CD4-positive, CD25-positive, alpha-beta regulatory T cell (primary cell): ENCODE results near the gene BARHL1. TPM values are rescaled to one million over a fixed set of nuclear protein-coding genes. Genes with fewer than 3 reads are reported as not detected.

Experiments used
- ATAC-seq, 2 donors: fragments of 150-1000 bp; cut with Tn5 transposase; one replicate each; pipeline ENCODE4 v1.10.0; 2021; ENCODE audit warnings: low read depth in 2 of 2, moderate number of reproducible peaks in 2 of 2, moderate library complexity in 1 of 2
- DNase-seq, 3 donors: peaks; one replicate each; pipeline versions ENCODE4 v3.0.0 to v3.0.0-alpha.2; 2012 to 2022; ENCODE audit warnings: mixed read lengths in 1 of 3
- H3K27ac ChIP-seq: one replicate; pipeline ENCODE4 v1.7.0; 2013; ENCODE audit warnings: mild to moderate bottlenecking, low read length; ENCODE audit not compliant: insufficient read depth, poor library complexity, severe bottlenecking
- H3K27me3 ChIP-seq: one replicate; pipeline ENCODE4 v1.7.0; 2013; ENCODE audit warnings: low read length; ENCODE audit not compliant: control insufficient read depth, insufficient read depth
- H3K36me3 ChIP-seq: one replicate; pipeline ENCODE4 v1.7.0; 2013; ENCODE audit warnings: mild to moderate bottlenecking, low read length, moderate library complexity; ENCODE audit not compliant: control insufficient read depth, insufficient read depth
- H3K4me1 ChIP-seq: 2 replicates; pipeline ENCODE4 v1.7.0; 2013; ENCODE audit warnings: mild to moderate bottlenecking, low read length; ENCODE audit not compliant: insufficient read depth, control insufficient read depth, poor library complexity, severe bottlenecking
- H3K4me3 ChIP-seq: one replicate; pipeline ENCODE4 v1.7.0; 2013; ENCODE audit warnings: low read depth, mild to moderate bottlenecking, low read length, moderate library complexity
- H3K9me3 ChIP-seq, 2 experiments: 1 replicate in 1 of 2; 2 replicates in 1 of 2; pipeline ENCODE4 v1.7.0; 2013; ENCODE audit warnings: low read length in 2 of 2, mild to moderate bottlenecking in 1 of 2, moderate library complexity in 1 of 2; ENCODE audit not compliant: control insufficient read depth in 2 of 2
- H3K27ac Mint-ChIP-seq, 3 donors: one replicate each; pipeline ENCODE4 v1.8.0; 2020 to 2022; ENCODE audit warnings: mild to moderate bottlenecking in 3 of 3, mixed read lengths in 3 of 3, moderate library complexity in 2 of 3
- H3K27me3 Mint-ChIP-seq: one replicate; pipeline ENCODE4 v1.8.0; 2022; ENCODE audit warnings: mild to moderate bottlenecking, mixed read lengths
- H3K36me3 Mint-ChIP-seq: one replicate; pipeline ENCODE4 v1.8.0; 2020; ENCODE audit warnings: mixed read lengths
- H3K4me1 Mint-ChIP-seq, 4 donors: one replicate each; pipeline ENCODE4 v1.8.0; 2020 to 2022; ENCODE audit warnings: mixed read lengths in 4 of 4, mild to moderate bottlenecking in 1 of 4
- H3K4me3 Mint-ChIP-seq, 4 donors: one replicate each; pipeline ENCODE4 v1.8.0; 2020 to 2022; ENCODE audit warnings: mild to moderate bottlenecking in 4 of 4, mixed read lengths in 4 of 4, moderate library complexity in 3 of 4
- H3K9me3 Mint-ChIP-seq, 7 donors: one replicate each; pipeline ENCODE4 v1.8.0; 2020 to 2022; ENCODE audit warnings: mixed read lengths in 7 of 7, mild to moderate bottlenecking in 3 of 7, moderate library complexity in 2 of 7
- polyA plus RNA-seq, 4 donors: library from polyadenylated mRNA; unstranded; fragments of 300-500 nt; fragmentation: Illumina TruSeq; gene quantifications; one replicate each; pipeline ENCODE4 v1.2.3, GENCODE V29; 2021
- total RNA-seq: library from RNA; stranded (reverse); gene quantifications from one replicate; pipeline ENCODE4 v1.2.3, GENCODE V29; 2022

BARHL1 gene
- total and polyA plus RNA-seq, 5 donors from 2014 or later: not detected

- no peaks in the 10 kb centered on the region for H3K27me3 Mint-ChIP-seq
- H3K36me3 Mint-ChIP-seq: peaks cover 60% of the 10 kb centered on the region
- H3K4me3 Mint-ChIP-seq: no peak overlapping the region
- H3K4me1 ChIP-seq: no peaks in the 10 kb centered on the region
- no peaks in the 10 kb centered on the region for H3K9me3 Mint-ChIP-seq
- H3K36me3 ChIP-seq: peaks cover 48% of the 10 kb centered on the region
- no peak overlapping the region for H3K27ac ChIP-seq
- DNase-seq (no peak), ATAC-seq (no peak)
- peak overlapping the region in 1 of 3 donors; percentile 58 for H3K27ac Mint-ChIP-seq
- H3K4me1 Mint-ChIP-seq: no peaks in the 10 kb centered on the region
- no peaks in the 10 kb centered on the region for H3K9me3 ChIP-seq
- no peaks in the 10 kb centered on the region for H3K27me3 ChIP-seq
- no peak overlapping the region for H3K4me3 ChIP-seq
Measured at GRCh38 chr9:132626285-132626684, 43.9 kb downstream of the BARHL1 start.

GRCh38 chr9:132627106-132627505 lies 44.7 kb downstream of the BARHL1 start:
- Histone ChIP-seq H3K9me3 (no peaks in the 10 kb centered on the region), H3K4me3 (no peak overlapping the region), H3K36me3 (peaks cover 50% of the 10 kb centered on the region), H3K27ac (no peak overlapping the region), H3K4me1 (no peaks in the 10 kb centered on the region), H3K27me3 (no peaks in the 10 kb centered on the region)
- Mint-ChIP-seq H3K4me1 (no peaks in the 10 kb centered on the region), H3K27me3 (no peaks in the 10 kb centered on the region), H3K4me3 (no peak overlapping the region), H3K36me3 (peaks cover 65% of the 10 kb centered on the region), H3K9me3 (no peaks in the 10 kb centered on the region), H3K27ac (no peak overlapping the region)
- DNase-seq (no peak), ATAC-seq (no peak)

GRCh38 chr9:132627594-132627993 lies 45.2 kb downstream of the BARHL1 start:
- DNase-seq: no peak
- Mint-ChIP-seq H3K27ac (no peak overlapping the region), H3K4me1 (no peaks in the 10 kb centered on the region), H3K36me3 (peaks cover 62% of the 10 kb centered on the region), H3K27me3 (no peaks in the 10 kb centered on the region), H3K4me3 (no peak overlapping the region), H3K9me3 (no peaks in the 10 kb centered on the region)
- no peaks in the 10 kb centered on the region for H3K9me3 ChIP-seq
- H3K27ac ChIP-seq: no peak overlapping the region
- no peaks in the 10 kb centered on the region for H3K27me3 ChIP-seq
- peaks cover 53% of the 10 kb centered on the region for H3K36me3 ChIP-seq
- no peaks in the 10 kb centered on the region for H3K4me1 ChIP-seq
- no peak for ATAC-seq
- no peak overlapping the region for H3K4me3 ChIP-seq

GRCh38 chr9:132628746-132629145 lies 46.3 kb downstream of the BARHL1 start:
- Mint-ChIP-seq H3K27ac (no peak overlapping the region), H3K36me3 (peaks cover 62% of the 10 kb centered on the region), H3K4me3 (no peak overlapping the region), H3K27me3 (no peaks in the 10 kb centered on the region), H3K4me1 (peaks cover 0 to 4% (median 0%) of the 10 kb centered on the region in 4 donors), H3K9me3 (no peaks in the 10 kb centered on the region)
- Histone ChIP-seq H3K36me3 (peaks cover 53% of the 10 kb centered on the region), H3K27me3 (no peaks in the 10 kb centered on the region), H3K9me3 (no peaks in the 10 kb centered on the region), H3K4me3 (no peak overlapping the region), H3K4me1 (no peaks in the 10 kb centered on the region), H3K27ac (no peak overlapping the region)
- DNase-seq (no peak), ATAC-seq (no peak)

- Histone ChIP-seq H3K27ac (no peak overlapping the region), H3K27me3 (no peaks in the 10 kb centered on the region), H3K9me3 (no peaks in the 10 kb centered on the region), H3K4me1 (no peaks in the 10 kb centered on the region), H3K4me3 (no peak overlapping the region), H3K36me3 (peaks cover 47% of the 10 kb centered on the region)
- Mint-ChIP-seq H3K9me3 (no peaks in the 10 kb centered on the region), H3K27ac (no peak overlapping the region), H3K36me3 (peaks cover 59% of the 10 kb centered on the region), H3K4me1 (peaks cover 0 to 4% (median 0%) of the 10 kb centered on the region in 4 donors), H3K4me3 (no peak overlapping the region), H3K27me3 (no peaks in the 10 kb centered on the region)
- DNase-seq (no peak), ATAC-seq (no peak)
Measured at GRCh38 chr9:132630116-132630515, 47.7 kb downstream of the BARHL1 start.

- H3K4me3 ChIP-seq: no peak overlapping the region
- H3K27me3 Mint-ChIP-seq: no peaks in the 10 kb centered on the region
- H3K4me3 Mint-ChIP-seq: no peak overlapping the region
- H3K9me3 Mint-ChIP-seq: no peaks in the 10 kb centered on the region
- no peak for DNase-seq
- peaks cover 52% of the 10 kb centered on the region for H3K36me3 Mint-ChIP-seq
- H3K27me3 ChIP-seq: no peaks in the 10 kb centered on the region
- no peaks in the 10 kb centered on the region for H3K4me1 ChIP-seq
- H3K27ac Mint-ChIP-seq: no peak overlapping the region
- peaks cover 0 to 4% (median 0%) of the 10 kb centered on the region in 4 donors for H3K4me1 Mint-ChIP-seq
- no peaks in the 10 kb centered on the region for H3K9me3 ChIP-seq
- H3K36me3 ChIP-seq: peaks cover 43% of the 10 kb centered on the region
- ATAC-seq: no peak
- H3K27ac ChIP-seq: no peak overlapping the region
Measured at GRCh38 chr9:132630811-132631210, 48.4 kb downstream of the BARHL1 start.

GRCh38 chr9:132631280-132631679 lies 48.9 kb downstream of the BARHL1 start:
- no peak overlapping the region for H3K27ac ChIP-seq
- no peaks in the 10 kb centered on the region for H3K9me3 ChIP-seq
- H3K36me3 ChIP-seq: peaks cover 46% of the 10 kb centered on the region
- no peaks in the 10 kb centered on the region for H3K4me1 ChIP-seq
- no peaks in the 10 kb centered on the region for H3K9me3 Mint-ChIP-seq
- ATAC-seq (no peak), DNase-seq (no peak)
- H3K4me3 Mint-ChIP-seq: no peak overlapping the region
- peaks cover 50% of the 10 kb centered on the region for H3K36me3 Mint-ChIP-seq
- H3K27me3 Mint-ChIP-seq: no peaks in the 10 kb centered on the region
- H3K4me3 ChIP-seq: no peak overlapping the region
- H3K27ac Mint-ChIP-seq: no peak overlapping the region
- H3K27me3 ChIP-seq: no peaks in the 10 kb centered on the region
- H3K4me1 Mint-ChIP-seq: peaks cover 0 to 4% (median 0%) of the 10 kb centered on the region in 4 donors

- peaks cover 46% of the 10 kb centered on the region for H3K36me3 ChIP-seq
- no peak for DNase-seq
- H3K27me3 Mint-ChIP-seq: no peaks in the 10 kb centered on the region
Measured at GRCh38 chr9:132631685-132632084, 49.3 kb downstream of the BARHL1 start.

More at GRCh38 chr9:132631685-132632084, 49.3 kb downstream of the BARHL1 start:
- Histone ChIP-seq H3K9me3 (no peaks in the 10 kb centered on the region), H3K4me3 (no peak overlapping the region), H3K27ac (no peak overlapping the region), H3K27me3 (no peaks in the 10 kb centered on the region), H3K4me1 (no peaks in the 10 kb centered on the region)
- ATAC-seq: no peak
- H3K27ac Mint-ChIP-seq: no peak overlapping the region
- peaks cover 47% of the 10 kb centered on the region for H3K36me3 Mint-ChIP-seq
- H3K9me3 Mint-ChIP-seq: no peaks in the 10 kb centered on the region
- peaks cover 0 to 4% (median 0%) of the 10 kb centered on the region in 4 donors for H3K4me1 Mint-ChIP-seq
- no peak overlapping the region for H3K4me3 Mint-ChIP-seq
